ENCODE measurements around the gene CLEC16A. TPM values are rescaled to one million over a fixed set of nuclear protein-coding genes. Genes with fewer than 3 reads are reported as not detected.

The CLEC16A gene
- polyA plus RNA-seq, 4 donors = 22.9 to 24.5 (median 23.7) TPM

GRCh38 chr16:11164482-11165270 lies 220.3 kb downstream of the CLEC16A start:
- no peak for DNase-seq (ENCODE audit: low read depth in 4 of 4, low spot score in 3 of 4)

GRCh38 chr16:11165349-11165748 lies 221.0 kb downstream of the CLEC16A start:
- no peak for DNase-seq (ENCODE audit: low read depth in 4 of 4, low spot score in 3 of 4)

- DNase-seq (ENCODE audit: low read depth in 4 of 4, low spot score in 3 of 4) = no peak
These were observed 221.7 kb downstream of the CLEC16A start for GRCh38 chr16:11165894-11166665.

GRCh38 chr16:11167581-11167980 lies 223.2 kb downstream of the CLEC16A start:
- no peak for DNase-seq (ENCODE audit: low read depth in 4 of 4, low spot score in 3 of 4)

- DNase-seq (ENCODE audit: low read depth in 4 of 4, low spot score in 3 of 4) = no peak
These were observed 224.2 kb downstream of the CLEC16A start for GRCh38 chr16:11168386-11169051.

- DNase-seq (ENCODE audit: low read depth in 4 of 4, low spot score in 3 of 4) = no peak
These were observed 225.3 kb downstream of the CLEC16A start for GRCh38 chr16:11169641-11170040.

- DNase-seq (ENCODE audit: low read depth in 4 of 4, low spot score in 3 of 4) = no peak
These were observed 225.8 kb downstream of the CLEC16A start for GRCh38 chr16:11170201-11170600.

GRCh38 chr16:11170696-11171447 lies 226.5 kb downstream of the CLEC16A start:
- no peak for DNase-seq (ENCODE audit: low read depth in 4 of 4, low spot score in 3 of 4)

GRCh38 chr16:11171448-11171709 lies 227.0 kb downstream of the CLEC16A start:
- no peak for DNase-seq (ENCODE audit: low read depth in 4 of 4, low spot score in 3 of 4)

GRCh38 chr16:11171757-11172299 lies 227.5 kb downstream of the CLEC16A start:
- DNase-seq (ENCODE audit: low read depth in 4 of 4, low spot score in 3 of 4) = no peak

GRCh38 chr16:11173426-11173825 lies 229.1 kb downstream of the CLEC16A start:
- DNase-seq (ENCODE audit: low read depth in 4 of 4, low spot score in 3 of 4) = no peak

- no peak for DNase-seq (ENCODE audit: low read depth in 4 of 4, low spot score in 3 of 4)
These were observed 229.8 kb downstream of the CLEC16A start for GRCh38 chr16:11174141-11174540.

GRCh38 chr16:11175106-11175786 lies 230.9 kb downstream of the CLEC16A start:
- no peak for DNase-seq (ENCODE audit: low read depth in 4 of 4, low spot score in 3 of 4)

- no peak for DNase-seq (ENCODE audit: low read depth in 4 of 4, low spot score in 3 of 4)
These were observed 231.5 kb downstream of the CLEC16A start for GRCh38 chr16:11175787-11176341.

GRCh38 chr16:11177578-11178160 lies 233.3 kb downstream of the CLEC16A start:
- no peak for DNase-seq (ENCODE audit: low read depth in 4 of 4, low spot score in 3 of 4)

- DNase-seq (ENCODE audit: low read depth in 4 of 4, low spot score in 3 of 4) = no peak
These were observed 234.1 kb downstream of the CLEC16A start for GRCh38 chr16:11178424-11178823.

- DNase-seq (ENCODE audit: low read depth in 4 of 4, low spot score in 3 of 4) = no peak
These were observed 235.2 kb downstream of the CLEC16A start for GRCh38 chr16:11179574-11179973.

GRCh38 chr16:11180489-11180888 lies 236.1 kb downstream of the CLEC16A start:
- DNase-seq (ENCODE audit: low read depth in 4 of 4, low spot score in 3 of 4) = no peak

GRCh38 chr16:11181242-11181898 lies 237.0 kb downstream of the CLEC16A start:
- no peak for DNase-seq (ENCODE audit: low read depth in 4 of 4, low spot score in 3 of 4)

Data from right renal pelvis (tissue), 4 donors.